Measurements from ENCODE around the gene SRSF11. TPM values are rescaled to one million over a fixed set of nuclear protein-coding genes. Genes with fewer than 3 reads are reported as not detected.

The SRSF11 gene
- total and polyA plus RNA-seq, 2 experiments from 2014 or later = 143 to 228 TPM

DNA sequence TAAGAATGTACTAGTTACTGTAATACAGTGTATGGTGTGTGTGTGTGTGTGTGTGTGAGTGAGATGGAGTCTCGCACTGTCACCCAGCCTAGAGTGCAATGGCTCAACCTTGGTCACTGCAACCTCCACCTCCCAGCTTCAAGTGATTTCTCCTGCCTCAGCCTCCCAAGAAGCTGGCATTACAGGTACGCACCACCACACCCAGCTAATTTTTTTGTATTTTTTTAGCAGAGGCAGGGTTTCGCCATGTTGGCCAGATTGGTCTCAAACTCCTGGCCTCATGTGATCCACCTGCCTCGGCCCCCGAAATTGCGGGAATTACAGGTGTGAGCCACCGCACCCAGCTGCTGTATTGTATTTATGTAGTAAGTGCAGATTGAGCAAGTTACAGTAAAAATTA is 12.9 kb upstream of the SRSF11 start:
- no peak overlapping the region for H3K4me3 ChIP-seq
- no peak overlapping the region for H3K27ac ChIP-seq
- no peak for TF ChIP-seq CTCF (IDR thresholded peaks at IDR 0.05; ENCODE audit: low read depth, low read length)
- H3K36me3 ChIP-seq = peaks cover 3% of the 10 kb centered on the region
- H3K4me1 ChIP-seq (ENCODE audit: low read depth) = peaks cover 10% of the 10 kb centered on the region
- no peak for DNase-seq (ENCODE audit: low read depth in 1 of 2, low spot score in 1 of 2)
- H3K9me3 ChIP-seq (ENCODE audit: low read depth) = no peaks in the 10 kb centered on the region
- no peaks in the 10 kb centered on the region for H3K27me3 ChIP-seq

DNA sequence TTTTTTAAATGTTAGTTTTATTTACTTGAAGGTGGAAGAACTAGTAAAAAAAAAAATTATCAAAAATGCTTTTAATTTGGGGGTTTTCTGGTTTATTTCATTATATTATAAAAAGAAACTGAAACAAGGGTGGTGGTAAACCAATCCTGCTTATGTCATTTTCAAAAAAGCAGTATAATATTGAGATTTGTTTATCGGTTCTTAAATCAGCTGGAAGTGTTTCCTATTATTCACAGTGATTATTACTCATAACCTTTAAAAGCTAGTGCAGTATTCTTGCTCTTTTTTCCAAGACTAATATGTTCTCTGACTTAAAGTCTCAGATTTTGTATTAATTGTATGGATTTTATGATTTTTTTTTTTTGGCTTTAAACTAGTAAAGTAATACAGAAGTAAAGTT is 10.4 kb upstream of the SRSF11 start:
- Histone ChIP-seq H3K4me1 (ENCODE audit: low read depth) (peaks cover 3% of the 10 kb centered on the region), H3K27me3 (no peaks in the 10 kb centered on the region), H3K9me3 (ENCODE audit: low read depth) (no peaks in the 10 kb centered on the region), H3K27ac (no peak overlapping the region), H3K36me3 (peaks cover 5% of the 10 kb centered on the region), H3K4me3 (no peak overlapping the region)
- no peak for TF ChIP-seq CTCF (IDR thresholded peaks at IDR 0.05; ENCODE audit: low read depth, low read length)
- no peak for DNase-seq (ENCODE audit: low read depth in 1 of 2, low spot score in 1 of 2)

DNA sequence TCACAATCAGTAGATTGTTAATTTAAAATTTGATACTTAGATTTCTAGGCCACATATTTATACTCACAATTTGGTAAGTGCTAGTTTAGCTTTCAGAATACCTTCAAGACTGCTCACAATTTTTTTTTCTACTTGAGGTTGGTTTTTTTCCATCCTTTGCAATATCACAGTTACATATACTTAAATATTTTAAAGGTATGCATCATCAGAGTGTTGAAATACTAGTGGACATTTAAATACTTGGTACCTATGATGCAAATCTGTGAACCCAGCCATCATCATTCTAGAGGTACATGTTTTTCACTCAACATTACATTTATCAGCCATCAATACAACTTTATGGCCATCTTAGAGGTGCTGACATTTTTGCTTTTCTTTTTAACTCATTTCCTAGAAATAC is 9.6 kb upstream of the SRSF11 start:
- Histone ChIP-seq H3K36me3 (peaks cover 5% of the 10 kb centered on the region), H3K27ac (no peak overlapping the region), H3K27me3 (no peaks in the 10 kb centered on the region), H3K4me3 (no peak overlapping the region), H3K4me1 (ENCODE audit: low read depth) (peaks cover 3% of the 10 kb centered on the region), H3K9me3 (ENCODE audit: low read depth) (no peaks in the 10 kb centered on the region)
- TF ChIP-seq CTCF (IDR thresholded peaks at IDR 0.05; ENCODE audit: low read depth, low read length) = no peak
- no peak for DNase-seq (ENCODE audit: low read depth in 1 of 2, low spot score in 1 of 2)

DNA sequence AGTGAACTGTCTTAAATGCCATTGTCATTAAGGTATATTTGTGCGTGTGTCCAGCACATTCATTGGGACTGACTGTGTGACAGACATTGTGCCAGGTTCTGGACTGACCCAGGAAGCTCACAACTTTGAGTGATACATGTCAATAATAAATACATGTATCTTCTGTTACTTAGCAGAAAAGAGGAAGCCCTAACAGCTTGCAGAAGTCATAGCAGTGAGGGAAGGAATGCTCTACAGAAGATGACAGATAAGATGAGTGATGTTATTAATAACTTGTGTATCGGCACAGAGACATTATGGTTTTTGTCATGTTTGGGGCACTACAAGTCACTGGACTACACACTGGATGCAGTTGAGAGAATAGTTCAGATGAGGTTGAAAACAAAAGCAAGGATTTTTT is 1.2 kb upstream of the SRSF11 start:
- no peaks in the 10 kb centered on the region for H3K9me3 ChIP-seq (ENCODE audit: low read depth)
- peak overlapping the region; percentile 98 for H3K27ac ChIP-seq
- peaks cover 27% of the 10 kb centered on the region for H3K4me1 ChIP-seq (ENCODE audit: low read depth)
- peaks cover 7% of the 10 kb centered on the region for H3K36me3 ChIP-seq
- H3K27me3 ChIP-seq = no peaks in the 10 kb centered on the region
- no peak overlapping the region for H3K4me3 ChIP-seq
- no peak for TF ChIP-seq CTCF (IDR thresholded peaks at IDR 0.05; ENCODE audit: low read depth, low read length)
- no peak for DNase-seq (ENCODE audit: low read depth in 1 of 2, low spot score in 1 of 2)

DNA sequence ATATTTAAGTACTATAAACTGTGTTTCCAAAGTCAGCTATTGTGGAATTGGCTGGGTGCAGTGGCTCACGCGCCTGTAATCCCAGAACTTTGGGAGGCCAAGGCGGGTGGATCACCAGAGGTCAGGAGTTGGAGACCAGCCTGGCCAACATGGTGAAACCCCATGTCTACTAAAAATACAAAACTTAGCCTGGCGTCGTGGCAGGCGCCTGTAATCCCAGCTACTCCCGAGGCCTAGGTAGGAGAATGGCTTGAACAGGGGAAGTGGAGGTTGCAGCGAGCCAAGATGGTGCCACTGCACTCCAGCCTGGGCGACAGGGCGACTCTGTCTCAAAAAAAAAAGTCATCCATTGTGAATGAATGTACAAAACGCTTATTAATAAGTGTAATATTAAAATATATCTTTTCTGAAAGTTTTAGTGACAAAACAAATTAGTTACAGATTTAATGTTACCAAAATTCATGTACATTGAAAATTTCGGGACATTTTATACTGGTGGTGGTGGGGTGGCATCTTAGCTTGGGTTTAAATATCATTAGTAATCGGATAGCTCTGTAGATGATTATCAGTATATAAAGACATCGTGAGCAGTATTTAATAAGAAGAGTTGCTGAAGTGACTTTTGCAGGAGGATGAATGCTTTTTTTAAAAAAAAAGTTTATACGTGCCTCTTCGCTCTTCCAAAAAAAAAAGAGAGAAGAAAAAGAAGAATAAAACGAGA is 503 bp upstream of the SRSF11 start:
- H3K4me1 ChIP-seq (ENCODE audit: low read depth) = peaks cover 28% of the 10 kb centered on the region
- peaks cover 5% of the 10 kb centered on the region for H3K36me3 ChIP-seq
- no peak for TF ChIP-seq CTCF (IDR thresholded peaks at IDR 0.05; ENCODE audit: low read depth, low read length)
- H3K27ac ChIP-seq = peak overlapping the region; percentile 98
- H3K27me3 ChIP-seq = no peaks in the 10 kb centered on the region
- H3K9me3 ChIP-seq (ENCODE audit: low read depth) = no peaks in the 10 kb centered on the region
- no peak for DNase-seq (ENCODE audit: low read depth in 1 of 2, low spot score in 1 of 2)
- peak overlapping the region; percentile 72 for H3K4me3 ChIP-seq
